IMR-90 (cell line): ENCODE data around the gene NOTCH2.

Source experiments
- CEBPB ChIP-seq: IDR thresholded peaks from 2 replicates; pipeline ENCODE4 v1.6.1; 2012; ENCODE audit warnings: low read depth, low read length, improper control_type of control experiment
- CTCF ChIP-seq: conservative IDR thresholded peaks from 2 replicates; pipeline ENCODE4 v1.5.1; 2012; ENCODE audit warnings: mild to moderate bottlenecking, low read depth, low read length, improper control_type of control experiment
- FOS ChIP-seq: fragments of 150-350 bp; IDR thresholded peaks from 2 replicates; pipeline ENCODE4 v1.6.1; 2016; ENCODE audit warnings: low read depth, low read length
- MXI1 ChIP-seq: IDR thresholded peaks from 2 replicates; pipeline ENCODE4 v1.6.1; 2012; ENCODE audit warnings: low read depth, mild to moderate bottlenecking, low read length, moderate library complexity, borderline replicate concordance
- POLR2A ChIP-seq: IDR thresholded peaks from 2 replicates; pipeline ENCODE4 v1.6.1; 2012; ENCODE audit warnings: mild to moderate bottlenecking, low read depth, low read length
- RCOR1 ChIP-seq: IDR thresholded peaks from 2 replicates; pipeline ENCODE4 v1.6.1; 2012; ENCODE audit warnings: mild to moderate bottlenecking, low read length, improper control_type of control experiment; ENCODE audit not compliant: insufficient replicate concordance
- RFX5 ChIP-seq: IDR thresholded peaks from 2 replicates; pipeline ENCODE4 v1.8.0; 2012; ENCODE audit warnings: low read depth, mild to moderate bottlenecking, low read length, moderate library complexity
- SMC3 ChIP-seq: fragments of 150-350 bp; IDR thresholded peaks from 2 replicates; pipeline ENCODE4 v1.6.1; 2016; ENCODE audit warnings: low read depth, mild to moderate bottlenecking, antibody characterized with exemption, low read length, moderate library complexity

GRCh38 chr1:119918301-119918700 lies 151.2 kb downstream of the NOTCH2 start:
- no peak for TF ChIP-seq RCOR1
- TF ChIP-seq CTCF, result no peak
- no peak for TF ChIP-seq SMC3
- no peak for TF ChIP-seq CEBPB
- TF ChIP-seq RFX5, result no peak
- TF ChIP-seq POLR2A, result no peak
- TF ChIP-seq MXI1, result no peak
- no peak for TF ChIP-seq FOS
